Mucosa of stomach (tissue), 1 donor: Measurements from ENCODE around the gene ACR.

ENCODE experiments used
- H3K27me3 ChIP-seq: one replicate; pipeline ENCODE4 v1.7.0; 2013; ENCODE audit warnings: mild to moderate bottlenecking, low read length; ENCODE audit not compliant: control insufficient read depth, insufficient read depth
- H3K36me3 ChIP-seq: one replicate; pipeline ENCODE4 v1.7.0; 2013; ENCODE audit warnings: low read length; ENCODE audit not compliant: control insufficient read depth, insufficient read depth
- H3K4me1 ChIP-seq: one replicate; pipeline ENCODE4 v1.7.0; 2013; ENCODE audit warnings: mild to moderate bottlenecking, low read length; ENCODE audit not compliant: control insufficient read depth, insufficient read depth
- H3K4me3 ChIP-seq: one replicate; pipeline ENCODE4 v1.7.0; 2013; ENCODE audit warnings: low read length
- H3K9ac ChIP-seq: one replicate; pipeline ENCODE4 v1.7.0; 2013; ENCODE audit warnings: mild to moderate bottlenecking, low read length, moderate library complexity
- H3K9me3 ChIP-seq: one replicate; pipeline ENCODE4 v1.7.0; 2013; ENCODE audit warnings: mild to moderate bottlenecking, low read length, moderate library complexity; ENCODE audit not compliant: control insufficient read depth
- donor health status: Pancreatic carcinoma.

ACR gene

DNA sequence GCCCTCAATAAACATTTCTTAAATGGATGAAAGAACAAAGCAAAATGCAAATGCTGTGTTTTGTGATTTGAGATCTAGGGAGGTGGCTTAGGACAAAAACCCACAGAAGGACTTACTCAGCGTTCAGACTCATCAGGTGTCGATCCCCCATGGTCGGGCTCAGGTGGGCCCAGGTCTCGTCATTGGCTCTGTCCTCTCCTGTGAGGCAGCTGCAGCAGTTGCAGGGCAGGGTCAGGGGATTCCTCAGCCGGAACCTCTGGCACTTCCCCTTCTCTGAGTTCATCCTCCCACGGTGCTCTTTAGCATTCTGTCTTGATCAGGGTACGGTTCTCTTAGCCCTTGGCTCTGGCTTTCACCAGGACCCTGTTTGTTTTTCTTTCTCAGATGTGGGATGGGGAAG, 14.0 kb upstream of the ACR start:
- no peak overlapping the region for H3K9ac ChIP-seq

DNA sequence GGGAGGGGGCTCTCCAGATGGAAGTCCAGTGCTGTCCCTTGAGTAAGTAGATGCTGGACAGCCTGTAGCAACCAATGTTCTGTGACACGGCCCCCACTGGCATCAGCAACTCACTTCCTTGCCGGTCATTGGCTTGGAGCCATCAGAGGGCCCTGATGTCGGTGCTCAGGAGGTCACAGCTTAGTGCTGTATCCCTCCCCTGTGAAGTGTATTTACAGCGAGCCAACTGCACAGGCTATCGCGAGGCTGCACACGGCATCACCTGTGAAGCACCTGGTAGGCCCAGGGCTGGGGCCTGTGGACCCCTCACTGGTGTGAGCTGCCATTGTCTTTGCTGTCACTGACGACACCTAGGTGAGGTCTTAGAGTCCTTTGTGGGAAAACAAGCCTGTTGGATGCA, 13.4 kb upstream of the ACR start:
- Histone ChIP-seq H3K4me1 (no peaks in the 10 kb centered on the region), H3K9ac (no peak overlapping the region), H3K36me3 (no peaks in the 10 kb centered on the region), H3K9me3 (no peaks in the 10 kb centered on the region), H3K27me3 (peaks cover 20% of the 10 kb centered on the region), H3K4me3 (no peak overlapping the region)

More for the DNA sequence above, 14.0 kb upstream of the ACR start:
- Histone ChIP-seq H3K4me3 (no peak overlapping the region), H3K9me3 (no peaks in the 10 kb centered on the region), H3K36me3 (no peaks in the 10 kb centered on the region), H3K4me1 (no peaks in the 10 kb centered on the region), H3K27me3 (peaks cover 25% of the 10 kb centered on the region)

DNA sequence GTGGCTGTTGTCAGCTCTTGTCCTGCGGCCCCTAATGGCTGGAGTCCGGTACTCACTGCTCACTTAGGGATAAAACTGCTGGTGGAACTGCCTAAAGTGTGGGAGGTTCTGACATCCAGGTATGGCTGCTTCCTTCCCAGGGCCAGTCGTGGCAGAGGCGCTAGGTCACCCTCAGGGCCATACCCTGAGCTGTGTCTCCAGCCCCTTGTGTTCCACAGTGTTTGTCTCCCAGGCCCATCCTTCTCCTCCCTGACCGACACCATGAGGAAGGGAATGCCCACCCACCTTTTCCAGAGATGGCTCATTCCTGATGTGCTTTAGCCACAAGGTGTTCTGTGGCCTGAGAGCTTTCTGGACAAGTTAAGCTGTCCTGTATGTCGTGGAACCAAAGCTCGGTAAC, 12.4 kb upstream of the ACR start:
- Histone ChIP-seq H3K4me3 (no peak overlapping the region), H3K4me1 (no peaks in the 10 kb centered on the region), H3K36me3 (no peaks in the 10 kb centered on the region), H3K9ac (no peak overlapping the region), H3K9me3 (no peaks in the 10 kb centered on the region), H3K27me3 (peaks cover 21% of the 10 kb centered on the region)

DNA sequence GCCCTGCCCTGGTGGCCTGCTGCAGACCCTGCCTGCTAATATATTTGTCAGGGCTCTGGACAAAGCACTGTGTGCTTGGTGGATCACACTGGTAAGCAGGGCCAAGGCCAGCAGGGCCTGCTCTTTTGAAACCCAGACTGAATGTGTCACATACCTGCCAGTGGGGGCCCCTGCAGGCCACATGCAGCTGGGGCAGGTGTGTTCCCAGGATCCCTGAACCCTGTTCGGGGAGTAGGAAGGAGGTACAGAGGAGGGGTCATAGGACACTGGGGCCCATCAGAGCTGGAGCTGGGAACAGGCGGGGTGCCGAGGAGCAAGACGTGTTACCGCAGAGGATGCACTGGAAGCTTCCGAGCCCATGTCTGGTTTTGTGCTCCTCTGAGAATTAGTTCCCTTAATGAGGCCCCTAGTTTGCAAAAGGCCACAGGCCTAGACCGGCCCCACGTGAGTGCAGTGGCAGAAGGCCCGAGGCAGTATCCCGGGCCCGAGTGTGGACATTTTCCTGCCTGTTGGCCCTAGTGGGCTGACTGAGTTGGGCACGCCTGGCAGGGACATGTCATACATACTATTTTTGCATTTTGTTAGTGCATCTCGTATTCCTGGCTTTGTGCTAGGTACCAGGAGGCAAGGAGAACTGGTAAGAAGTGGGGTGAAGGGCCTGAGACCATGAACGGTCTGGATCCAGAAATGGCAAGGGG, 11.2 kb upstream of the ACR start:
- no peaks in the 10 kb centered on the region for H3K9me3 ChIP-seq
- H3K9ac ChIP-seq: no peak overlapping the region
- peaks cover 4% of the 10 kb centered on the region for H3K4me1 ChIP-seq
- peaks cover 16% of the 10 kb centered on the region for H3K27me3 ChIP-seq
- no peak overlapping the region for H3K4me3 ChIP-seq
- H3K36me3 ChIP-seq: no peaks in the 10 kb centered on the region

- H3K9me3 ChIP-seq: no peaks in the 10 kb centered on the region
- H3K27me3 ChIP-seq: peaks cover 16% of the 10 kb centered on the region
- peaks cover 8% of the 10 kb centered on the region for H3K4me1 ChIP-seq
- no peak overlapping the region for H3K9ac ChIP-seq
- no peaks in the 10 kb centered on the region for H3K36me3 ChIP-seq
- no peak overlapping the region for H3K4me3 ChIP-seq
Measured at GRCh38 chr22:50727678-50728522, 10.1 kb upstream of the ACR start.

DNA sequence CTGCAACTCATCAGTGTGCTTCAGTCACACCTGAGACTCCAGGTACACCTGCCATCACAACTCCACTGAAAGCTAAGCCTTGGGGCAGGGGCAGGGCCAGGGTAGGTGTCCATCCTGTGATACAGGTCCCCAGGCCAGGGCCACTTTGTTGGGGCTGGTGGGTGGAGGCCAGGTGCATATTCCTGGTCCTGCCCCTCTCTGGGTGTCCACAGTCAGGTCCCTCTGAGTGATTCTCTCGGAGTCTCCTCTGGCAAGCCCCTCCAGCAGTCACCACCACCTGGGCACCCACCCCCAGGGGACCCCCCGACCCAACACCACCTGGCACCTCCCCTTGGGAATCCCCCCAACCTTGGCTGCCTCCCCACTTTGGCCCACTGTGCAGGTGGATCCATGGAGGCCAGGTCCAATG, 9.5 kb upstream of the ACR start:
- H3K9ac ChIP-seq: no peak overlapping the region
- no peak overlapping the region for H3K4me3 ChIP-seq
- peaks cover 8% of the 10 kb centered on the region for H3K4me1 ChIP-seq
- no peaks in the 10 kb centered on the region for H3K36me3 ChIP-seq
- H3K9me3 ChIP-seq: no peaks in the 10 kb centered on the region
- H3K27me3 ChIP-seq: peaks cover 16% of the 10 kb centered on the region

DNA sequence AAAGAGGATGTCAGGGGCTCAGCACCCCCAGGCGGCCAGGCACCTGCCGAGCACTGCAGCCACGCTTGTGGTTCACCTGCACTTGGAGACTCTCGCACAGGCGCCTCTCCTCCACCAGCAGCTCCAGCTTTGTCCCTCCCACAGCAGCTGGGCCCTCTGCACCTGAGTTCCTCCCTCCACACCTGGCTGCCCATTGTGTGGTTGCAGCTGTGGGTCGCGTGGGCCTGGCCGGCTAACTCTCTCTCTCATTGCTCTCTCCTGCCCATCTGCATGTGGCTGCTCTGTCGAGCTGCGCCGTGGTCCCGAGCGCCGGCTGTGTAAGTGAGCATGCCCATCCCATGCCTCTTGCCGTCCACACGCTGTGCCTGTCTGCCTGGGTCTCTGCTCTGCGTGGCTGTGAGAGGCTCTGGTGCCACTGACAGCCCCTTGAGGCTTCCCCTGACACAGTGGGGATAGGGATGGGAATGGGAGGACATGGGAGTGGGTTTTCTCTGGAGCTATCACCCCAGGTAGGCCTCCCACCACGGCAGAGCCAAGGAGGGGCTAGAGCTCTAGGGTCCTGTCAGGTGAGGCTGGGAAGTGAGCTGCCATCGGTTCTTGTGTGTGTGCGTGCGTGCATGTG, 8.5 kb upstream of the ACR start:
- H3K9me3 ChIP-seq: no peaks in the 10 kb centered on the region
- H3K36me3 ChIP-seq: no peaks in the 10 kb centered on the region
- peaks cover 8% of the 10 kb centered on the region for H3K4me1 ChIP-seq
- no peak overlapping the region for H3K9ac ChIP-seq
- H3K4me3 ChIP-seq: no peak overlapping the region
- peaks cover 16% of the 10 kb centered on the region for H3K27me3 ChIP-seq

- H3K9me3 ChIP-seq: no peaks in the 10 kb centered on the region
- no peak overlapping the region for H3K4me3 ChIP-seq
- H3K4me1 ChIP-seq: peaks cover 8% of the 10 kb centered on the region
- H3K9ac ChIP-seq: no peak overlapping the region
- H3K36me3 ChIP-seq: no peaks in the 10 kb centered on the region
- peaks cover 18% of the 10 kb centered on the region for H3K27me3 ChIP-seq
Measured at GRCh38 chr22:50730013-50730891, 7.8 kb upstream of the ACR start.

- Histone ChIP-seq H3K4me1 (peaks cover 8% of the 10 kb centered on the region), H3K4me3 (no peak overlapping the region), H3K36me3 (no peaks in the 10 kb centered on the region), H3K9ac (no peak overlapping the region), H3K9me3 (no peaks in the 10 kb centered on the region), H3K27me3 (peaks cover 19% of the 10 kb centered on the region)
Measured at GRCh38 chr22:50730941-50731661, 6.9 kb upstream of the ACR start.

DNA sequence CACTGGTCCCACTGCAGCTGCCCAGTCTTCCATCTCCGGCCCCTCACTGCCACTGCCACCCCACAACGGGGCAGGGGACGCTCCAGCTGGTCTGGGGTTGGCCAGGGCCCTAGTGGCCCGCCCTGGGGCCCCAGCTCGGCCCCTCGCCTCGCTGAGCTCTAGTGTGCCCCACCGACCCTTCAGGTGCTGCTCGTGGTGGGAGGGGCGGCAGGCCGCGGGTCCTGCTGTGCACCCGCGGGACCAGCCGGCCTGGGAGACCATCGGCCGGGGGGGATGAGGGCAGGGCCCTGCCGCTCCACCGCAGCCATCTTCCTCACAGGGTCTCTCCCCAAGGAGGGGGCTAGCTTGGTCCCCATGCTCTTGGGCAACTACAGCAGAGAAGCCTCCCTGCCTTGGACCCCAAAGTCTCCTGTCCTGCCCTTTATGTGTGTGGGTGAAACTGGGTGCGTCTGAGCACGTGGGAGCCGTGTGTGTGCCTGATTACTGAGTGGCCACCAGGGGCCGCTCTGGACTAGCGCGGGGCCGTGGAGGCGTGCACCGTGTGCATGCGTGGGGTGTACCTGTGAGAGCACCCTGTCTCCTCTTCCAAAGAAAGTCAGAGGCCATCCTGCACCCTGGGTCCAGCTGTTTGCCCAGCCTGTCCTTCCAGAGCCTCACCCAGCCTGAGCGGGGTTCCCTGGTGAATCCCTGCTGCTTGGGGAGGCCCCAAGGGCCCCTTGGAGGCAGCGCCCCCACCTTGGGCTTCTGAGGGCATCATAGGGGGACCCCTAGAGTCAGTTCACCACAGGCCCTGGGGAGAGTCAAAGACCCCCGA, 6.0 kb upstream of the ACR start:
- H3K9me3 ChIP-seq: no peaks in the 10 kb centered on the region
- no peak overlapping the region for H3K9ac ChIP-seq
- no peaks in the 10 kb centered on the region for H3K36me3 ChIP-seq
- H3K4me1 ChIP-seq: peaks cover 8% of the 10 kb centered on the region
- H3K4me3 ChIP-seq: no peak overlapping the region
- H3K27me3 ChIP-seq: peaks cover 19% of the 10 kb centered on the region
